ENCODE data around the gene SLC38A10.

DNA sequence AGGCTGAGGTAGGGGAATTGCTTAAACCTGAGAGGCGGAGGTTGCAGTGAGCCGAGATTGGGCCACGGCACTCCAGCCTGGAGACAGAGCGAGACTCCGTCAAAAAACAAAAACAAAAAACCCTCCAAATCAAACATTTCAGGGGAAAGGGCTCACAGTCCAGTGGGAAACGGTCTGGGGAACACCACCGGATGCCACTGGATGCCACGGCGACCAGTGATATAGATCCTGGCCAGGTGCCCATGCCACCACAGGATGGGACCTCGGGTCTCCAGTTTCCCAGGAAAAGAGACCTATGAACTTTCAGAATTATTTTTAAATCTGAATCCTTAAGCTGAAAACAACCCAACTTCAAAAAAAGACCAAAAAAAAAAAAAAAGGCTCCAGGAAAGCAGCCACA lies 84.6 kb downstream of the SLC38A10 start:
- TF ChIP-seq, protein P1, sequence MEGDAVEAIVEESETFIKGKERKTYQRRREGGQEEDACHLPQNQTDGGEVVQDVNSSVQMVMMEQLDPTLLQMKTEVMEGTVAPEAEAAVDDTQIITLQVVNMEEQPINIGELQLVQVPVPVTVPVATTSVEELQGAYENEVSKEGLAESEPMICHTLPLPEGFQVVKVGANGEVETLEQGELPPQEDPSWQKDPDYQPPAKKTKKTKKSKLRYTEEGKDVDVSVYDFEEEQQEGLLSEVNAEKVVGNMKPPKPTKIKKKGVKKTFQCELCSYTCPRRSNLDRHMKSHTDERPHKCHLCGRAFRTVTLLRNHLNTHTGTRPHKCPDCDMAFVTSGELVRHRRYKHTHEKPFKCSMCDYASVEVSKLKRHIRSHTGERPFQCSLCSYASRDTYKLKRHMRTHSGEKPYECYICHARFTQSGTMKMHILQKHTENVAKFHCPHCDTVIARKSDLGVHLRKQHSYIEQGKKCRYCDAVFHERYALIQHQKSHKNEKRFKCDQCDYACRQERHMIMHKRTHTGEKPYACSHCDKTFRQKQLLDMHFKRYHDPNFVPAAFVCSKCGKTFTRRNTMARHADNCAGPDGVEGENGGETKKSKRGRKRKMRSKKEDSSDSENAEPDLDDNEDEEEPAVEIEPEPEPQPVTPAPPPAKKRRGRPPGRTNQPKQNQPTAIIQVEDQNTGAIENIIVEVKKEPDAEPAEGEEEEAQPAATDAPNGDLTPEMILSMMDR (IDR thresholded peaks at IDR 0.05 in 2 of 3, conservative IDR thresholded peaks at IDR 0.05 in 1 of 3; ENCODE audit: control insufficient read depth in 2 of 3, extremely low read depth in 1 of 3, insufficient read depth in 1 of 3, low read depth in 3 of 3, low read length in 3 of 3) = no peak
- TF ChIP-seq STAT3 (IDR thresholded peaks at IDR 0.05; ENCODE audit: low read depth, low read length) = no peak
- TF ChIP-seq POLR2AphosphoS5 (IDR thresholded peaks at IDR 0.05; ENCODE audit: low read length) = no peak
- no peak for TF ChIP-seq KDM1A (IDR thresholded peaks at IDR 0.05; ENCODE audit: borderline replicate concordance)
- TF ChIP-seq POLR2A (IDR thresholded peaks at IDR 0.05; ENCODE audit: low read depth, low read length) = no peak
- TF ChIP-seq RFX5 (IDR thresholded peaks at IDR 0.05; ENCODE audit: low read depth, low read length) = no peak
- TF ChIP-seq, protein P2, sequence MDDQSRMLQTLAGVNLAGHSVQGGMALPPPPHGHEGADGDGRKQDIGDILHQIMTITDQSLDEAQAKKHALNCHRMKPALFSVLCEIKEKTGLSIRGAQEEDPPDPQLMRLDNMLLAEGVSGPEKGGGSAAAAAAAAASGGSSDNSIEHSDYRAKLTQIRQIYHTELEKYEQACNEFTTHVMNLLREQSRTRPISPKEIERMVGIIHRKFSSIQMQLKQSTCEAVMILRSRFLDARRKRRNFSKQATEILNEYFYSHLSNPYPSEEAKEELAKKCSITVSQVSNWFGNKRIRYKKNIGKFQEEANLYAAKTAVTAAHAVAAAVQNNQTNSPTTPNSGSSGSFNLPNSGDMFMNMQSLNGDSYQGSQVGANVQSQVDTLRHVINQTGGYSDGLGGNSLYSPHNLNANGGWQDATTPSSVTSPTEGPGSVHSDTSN (IDR thresholded peaks at IDR 0.05; ENCODE audit: insufficient replicate concordance, low read depth, low read length) = no peak
- no peak for TF ChIP-seq RCOR1 (conservative IDR thresholded peaks at IDR 0.05; ENCODE audit: low read depth, low read length)
- TF ChIP-seq NFYA (IDR thresholded peaks at IDR 0.05; ENCODE audit: borderline replicate concordance, low read depth, low read length) = no peak
- no peak for TF ChIP-seq EP300 (IDR thresholded peaks at IDR 0.05; ENCODE audit: borderline replicate concordance in 1 of 2, control insufficient read depth in 1 of 2, low read depth in 2 of 2, low read length in 2 of 2)
- no peak for TF ChIP-seq BACH1 (IDR thresholded peaks at IDR 0.05; ENCODE audit: borderline replicate concordance)
- TF ChIP-seq, protein P3, sequence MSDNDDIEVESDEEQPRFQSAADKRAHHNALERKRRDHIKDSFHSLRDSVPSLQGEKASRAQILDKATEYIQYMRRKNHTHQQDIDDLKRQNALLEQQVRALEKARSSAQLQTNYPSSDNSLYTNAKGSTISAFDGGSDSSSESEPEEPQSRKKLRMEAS (IDR thresholded peaks at IDR 0.05; ENCODE audit: low read depth, low read length) = no peak
- TF ChIP-seq MXI1 (IDR thresholded peaks at IDR 0.05; ENCODE audit: low read depth, low read length) = no peak
